Left lung (tissue), 10 donors: ENCODE measurements around the gene PSMB7. TPM values are rescaled to one million over a fixed set of nuclear protein-coding genes. Genes with fewer than 3 reads are reported as not detected.

ENCODE experiments used
- ATAC-seq: fragments of 200-7000 bp; cut with Tn5 transposase; one replicate; pipeline ENCODE4 v1.9.1; 2020; ENCODE audit warnings: moderate library complexity
- DNase-seq, 4 donors: peaks; one replicate each; pipeline ENCODE4 v3.0.0-alpha.2; 2013 to 2020
- H3K27ac ChIP-seq, 2 donors: fragments of 200-600 bp; sonication (generic) in 1 of 2; one replicate each; pipeline versions ENCODE4 v1.5.0 to v1.8.0; 2020 to 2021
- H3K27me3 ChIP-seq, 2 donors: fragments of 200-600 bp; sonication (generic) in 1 of 2; one replicate each; pipeline versions ENCODE4 v1.5.0 to v1.8.0; 2020 to 2021
- H3K36me3 ChIP-seq, 2 donors: fragments of 200-600 bp; sonication (generic) in 1 of 2; one replicate each; pipeline versions ENCODE4 v1.5.0 to v1.8.0; 2020 to 2021
- H3K4me1 ChIP-seq, 2 donors: fragments of 200-600 bp; one replicate each; pipeline ENCODE4 v1.8.0; 2021
- H3K4me3 ChIP-seq, 2 donors: fragments of 200-600 bp; sonication (generic) in 1 of 2; one replicate each; pipeline versions ENCODE4 v1.5.0 to v1.8.0; 2020 to 2021; ENCODE audit warnings: mild to moderate bottlenecking in 1 of 2
- H3K9me3 ChIP-seq, 2 donors: fragments of 200-600 bp; sonication (generic) in 1 of 2; one replicate each; pipeline versions ENCODE4 v1.5.0 to v1.8.0; 2020 to 2021
- intact Hi-C, 2 donors: fragments of 100-400 bp; cut with DNase I; formaldehyde crosslinking; loops; one replicate each; pipeline versions ENCODE4 v1.11.2 to v1.14.2; 2022
- polyA plus RNA-seq, 6 donors: library from polyadenylated mRNA; unstranded; fragments of 120-200 nt; gene quantifications; one replicate each; pipeline ENCODE4 v1.2.1, GENCODE V29; 2013; ENCODE audit not compliant: insufficient read length in 6 of 6
- total RNA-seq, 2 donors: library from RNA; stranded (reverse); fragmentation: NEBNext Ultra II Directional; extraction: Animal tissue kit (Norgen Biotek cat#: 25700); gene quantifications; one replicate each; pipeline ENCODE4 v1.2.1, GENCODE V29; 2021
- TF ChIP-seq, protein P1 (sequence below), 2 donors: fragments of 200-600 bp; sonication (generic) in 1 of 2; IDR thresholded peaks; one replicate each; pipeline versions ENCODE4 v1.5.0 to v1.8.0; 2021; ENCODE audit warnings: antibody characterized with exemption in 2 of 2
- donor health status: DM: no; HTN: yes; CAD: no.
- donor health status: DM: no; HTN: no; CAD: no.

PSMB7 gene
- total and polyA plus RNA-seq, 8 donors, result 86.3 to 220 (median 203) TPM

DNA sequence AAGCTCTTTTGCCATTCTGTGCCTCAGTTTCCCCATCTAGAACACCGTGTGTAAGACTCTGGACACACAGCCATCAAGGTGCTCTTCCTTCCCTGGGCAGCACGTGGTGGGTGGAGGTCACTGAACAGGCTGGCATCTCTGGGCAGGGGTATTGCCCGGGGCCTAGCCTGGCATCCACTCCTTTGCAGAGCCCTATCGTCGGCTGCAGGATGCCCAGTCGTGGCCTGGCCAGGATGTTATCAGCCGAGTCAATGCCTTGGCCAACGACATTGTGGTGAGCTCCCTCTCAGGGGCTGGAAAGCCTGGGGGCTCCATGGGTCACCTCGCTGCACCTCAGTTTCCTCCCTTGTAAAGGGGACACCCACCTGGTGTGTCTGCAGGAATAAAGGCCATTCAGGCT lies 39.1 kb upstream of the PSMB7 start:
- TF ChIP-seq, protein P1, sequence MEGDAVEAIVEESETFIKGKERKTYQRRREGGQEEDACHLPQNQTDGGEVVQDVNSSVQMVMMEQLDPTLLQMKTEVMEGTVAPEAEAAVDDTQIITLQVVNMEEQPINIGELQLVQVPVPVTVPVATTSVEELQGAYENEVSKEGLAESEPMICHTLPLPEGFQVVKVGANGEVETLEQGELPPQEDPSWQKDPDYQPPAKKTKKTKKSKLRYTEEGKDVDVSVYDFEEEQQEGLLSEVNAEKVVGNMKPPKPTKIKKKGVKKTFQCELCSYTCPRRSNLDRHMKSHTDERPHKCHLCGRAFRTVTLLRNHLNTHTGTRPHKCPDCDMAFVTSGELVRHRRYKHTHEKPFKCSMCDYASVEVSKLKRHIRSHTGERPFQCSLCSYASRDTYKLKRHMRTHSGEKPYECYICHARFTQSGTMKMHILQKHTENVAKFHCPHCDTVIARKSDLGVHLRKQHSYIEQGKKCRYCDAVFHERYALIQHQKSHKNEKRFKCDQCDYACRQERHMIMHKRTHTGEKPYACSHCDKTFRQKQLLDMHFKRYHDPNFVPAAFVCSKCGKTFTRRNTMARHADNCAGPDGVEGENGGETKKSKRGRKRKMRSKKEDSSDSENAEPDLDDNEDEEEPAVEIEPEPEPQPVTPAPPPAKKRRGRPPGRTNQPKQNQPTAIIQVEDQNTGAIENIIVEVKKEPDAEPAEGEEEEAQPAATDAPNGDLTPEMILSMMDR (IDR thresholded peaks at IDR 0.05), result no peak
- peak in 1 of 4 donors; percentile 40 for DNase-seq
- Histone ChIP-seq H3K27ac (no peak overlapping the region), H3K27me3 (peaks cover 44 to 57% of the 10 kb centered on the region in 2 donors), H3K9me3 (no peaks in the 10 kb centered on the region), H3K36me3 (no peaks in the 10 kb centered on the region), H3K4me1 (peaks cover 0 to 14% of the 10 kb centered on the region in 2 donors), H3K4me3 (no peak overlapping the region)
- ATAC-seq, result no peak
- intact Hi-C loops, result no loop called here

DNA sequence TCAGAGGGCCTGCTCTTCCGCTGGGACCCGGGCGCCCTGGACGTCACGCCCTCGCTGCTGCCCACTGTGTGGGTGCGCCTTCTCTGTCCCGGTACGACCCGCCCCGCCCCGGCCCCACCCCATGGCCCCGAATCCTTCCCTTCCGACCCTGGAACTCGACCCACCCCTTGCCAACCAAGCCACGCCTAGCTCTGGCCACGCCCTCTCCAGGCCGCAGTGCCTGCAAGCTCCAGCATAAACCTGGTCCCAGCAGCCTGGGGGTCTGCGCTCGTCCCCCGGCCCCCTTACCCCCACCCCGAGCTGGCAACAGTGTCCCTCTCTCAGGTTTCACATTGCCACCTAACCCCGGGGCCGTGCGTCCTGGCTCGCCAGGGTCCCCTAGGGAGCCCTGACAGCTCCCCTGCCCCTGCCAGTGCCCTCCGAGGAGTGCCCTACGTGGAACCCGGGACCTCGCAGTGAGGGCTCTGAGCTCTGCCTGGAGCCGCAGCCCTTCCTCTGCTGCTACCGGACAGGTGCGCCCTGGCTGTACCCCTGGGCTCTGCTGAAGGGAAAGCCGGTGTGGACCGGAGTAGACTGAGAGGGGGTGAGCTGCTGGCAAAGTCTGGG lies 38.4 kb upstream of the PSMB7 start:
- Histone ChIP-seq H3K9me3 (no peaks in the 10 kb centered on the region), H3K4me3 (no peak overlapping the region), H3K27me3 (peaks cover 44 to 63% of the 10 kb centered on the region in 2 donors), H3K4me1 (peaks cover 0 to 14% of the 10 kb centered on the region in 2 donors), H3K36me3 (no peaks in the 10 kb centered on the region), H3K27ac (no peak overlapping the region)
- DNase-seq (peak in 1 of 4 donors; percentile 61), ATAC-seq (peak; percentile 32)
- TF ChIP-seq, protein P1 (IDR thresholded peaks at IDR 0.05), result no peak
- intact Hi-C loops, result no loop called here

DNA sequence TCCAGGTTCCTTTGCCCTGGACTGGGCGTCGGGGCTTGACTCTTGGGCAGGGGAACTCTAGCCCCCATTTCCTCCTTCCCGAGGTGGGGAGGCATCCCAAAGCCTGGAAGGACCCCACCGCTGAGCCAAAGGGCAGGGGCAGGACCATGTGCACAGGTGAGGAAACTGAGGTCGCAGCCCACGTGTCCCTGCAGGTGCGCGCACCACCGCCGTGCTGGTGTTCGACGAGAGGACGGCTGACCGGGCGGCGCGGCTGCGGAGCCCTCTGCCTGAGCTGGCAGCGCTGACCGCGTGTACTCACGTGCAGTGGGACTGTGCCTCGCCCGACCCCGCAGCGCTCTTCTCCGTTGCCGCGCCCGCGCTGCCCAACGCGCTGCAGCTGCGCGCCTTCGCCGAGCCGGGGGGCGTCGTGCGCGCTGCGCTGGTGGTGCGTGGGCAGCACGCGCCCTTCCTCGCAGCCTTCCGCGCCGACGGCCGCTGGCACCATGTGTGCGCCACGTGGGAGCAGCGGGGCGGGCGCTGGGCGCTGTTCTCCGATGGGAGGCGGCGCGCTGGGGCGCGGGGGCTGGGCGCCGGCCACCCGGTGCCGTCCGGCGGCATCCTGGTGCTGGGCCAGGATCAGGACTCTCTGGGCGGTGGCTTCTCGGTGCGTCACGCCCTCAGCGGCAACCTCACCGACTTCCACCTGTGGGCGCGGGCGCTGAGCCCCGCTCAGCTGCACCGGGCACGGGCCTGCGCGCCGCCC lies 37.8 kb upstream of the PSMB7 start:
- no peaks in the 10 kb centered on the region for H3K36me3 ChIP-seq
- no peak overlapping the region for H3K4me3 ChIP-seq
- H3K4me1 ChIP-seq, result peaks cover 0 to 14% of the 10 kb centered on the region in 2 donors
- no peak for ATAC-seq
- no peak overlapping the region for H3K27ac ChIP-seq
- intact Hi-C loops, result no loop called here
- DNase-seq, result peak in 1 of 4 donors; percentile 63
- TF ChIP-seq, protein P1 (IDR thresholded peaks at IDR 0.05), result no peak
- no peaks in the 10 kb centered on the region for H3K9me3 ChIP-seq
- peaks cover 44 to 68% of the 10 kb centered on the region in 2 donors for H3K27me3 ChIP-seq

DNA sequence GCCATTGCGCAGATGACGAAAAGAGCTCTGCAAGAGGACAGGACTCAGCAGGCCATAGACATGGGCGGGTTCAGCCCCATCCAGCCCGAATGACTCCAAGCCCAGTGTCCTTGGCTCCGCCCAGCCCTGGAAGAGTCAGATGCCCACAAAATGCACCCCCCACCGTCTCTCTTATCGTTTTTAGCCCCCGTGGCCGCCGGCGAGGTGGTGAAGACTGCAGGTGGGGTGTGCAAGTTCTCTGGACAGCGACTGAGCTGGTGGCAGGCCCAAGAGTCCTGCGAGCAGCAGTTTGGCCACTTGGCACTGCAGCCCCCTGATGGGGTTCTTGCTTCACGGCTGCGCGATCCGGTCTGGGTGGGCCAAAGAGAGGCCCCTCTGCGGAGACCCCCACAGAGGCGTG lies 37.1 kb upstream of the PSMB7 start:
- Histone ChIP-seq H3K4me3 (no peak overlapping the region), H3K27me3 (peaks cover 44 to 75% of the 10 kb centered on the region in 2 donors), H3K36me3 (no peaks in the 10 kb centered on the region), H3K9me3 (no peaks in the 10 kb centered on the region), H3K27ac (no peak overlapping the region), H3K4me1 (peaks cover 0 to 14% of the 10 kb centered on the region in 2 donors)
- TF ChIP-seq, protein P1 (IDR thresholded peaks at IDR 0.05), result no peak
- no peak for ATAC-seq
- intact Hi-C loops, result no loop called here
- DNase-seq, result peak in 1 of 4 donors; percentile 64

DNA sequence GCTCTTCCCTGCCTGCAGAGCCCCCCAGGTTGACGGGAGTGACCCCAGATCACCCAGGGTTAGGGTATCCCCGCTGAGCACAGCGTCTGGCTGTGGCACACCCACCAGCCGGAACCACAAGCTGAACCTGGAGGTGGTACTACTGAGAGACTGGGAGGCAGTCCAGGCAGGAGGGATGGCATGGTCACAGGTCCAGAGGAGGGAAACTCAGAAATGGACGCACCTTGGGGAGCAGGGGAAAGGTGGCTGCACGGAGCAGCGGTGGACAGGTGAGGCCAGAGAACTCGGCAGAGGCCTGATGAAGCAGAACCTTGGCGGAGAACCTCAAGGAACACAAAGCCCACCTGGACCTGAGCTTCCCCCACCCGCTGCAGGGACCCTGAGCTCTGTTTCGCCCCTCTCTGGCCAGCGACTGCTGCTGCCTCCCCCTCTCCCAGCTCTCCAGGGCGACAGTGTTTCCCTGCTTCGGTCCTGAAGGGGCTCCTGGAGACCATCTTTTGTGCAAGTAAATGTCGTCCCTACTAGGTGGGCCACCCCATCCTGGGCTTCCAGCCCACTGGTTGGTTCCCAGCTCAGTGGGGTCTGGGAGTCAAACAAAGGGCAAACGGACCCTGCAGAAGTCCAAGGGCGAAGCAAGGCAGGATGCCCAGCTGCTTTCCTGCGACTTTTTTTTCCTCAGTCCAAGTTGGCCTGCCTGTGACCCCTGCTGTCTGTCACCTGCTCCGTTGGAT lies 35.9 kb upstream of the PSMB7 start:
- DNase-seq, result peak in 1 of 4 donors; percentile 27
- intact Hi-C loops, result no loop called here

More for the DNA sequence above, 35.9 kb upstream of the PSMB7 start:
- Histone ChIP-seq H3K27ac (no peak overlapping the region), H3K9me3 (no peaks in the 10 kb centered on the region), H3K36me3 (no peaks in the 10 kb centered on the region), H3K4me1 (peaks cover 0 to 14% of the 10 kb centered on the region in 2 donors), H3K4me3 (no peak overlapping the region), H3K27me3 (peaks cover 44 to 86% of the 10 kb centered on the region in 2 donors)
- TF ChIP-seq, protein P1 (IDR thresholded peaks at IDR 0.05), result no peak
- ATAC-seq, result no peak
